Measurements from ENCODE around the gene GPR32.
"Not testable (repeated sequence)": the region's sequence is repeated elsewhere in the genome, so short reads cannot be mapped to it uniquely, and the experiment has no call there.

- TF ChIP-seq CTCF, POLR2A (IDR thresholded peaks at IDR 0.05): not testable (repeated sequence)
Measured at GRCh38 chr19:50767263-50767662, 3.0 kb upstream of the GPR32 start.

Measured in right lobe of liver (tissue), 4 donors.